HG02610 (cell line): ENCODE data around the gene BTNL8.
A peak's percentile ranks its signal among the peaks of the same experiment; 100 is the strongest.

ENCODE experiments used
- ATAC-seq: cut with Tn5 transposase; IDR thresholded peaks from one replicate; pipeline ENCODE4 v1.9.1; 2021; ENCODE audit warnings: mild to moderate bottlenecking, moderate library complexity; ENCODE audit not compliant: unreplicated experiment

Gene BTNL8, protein sequence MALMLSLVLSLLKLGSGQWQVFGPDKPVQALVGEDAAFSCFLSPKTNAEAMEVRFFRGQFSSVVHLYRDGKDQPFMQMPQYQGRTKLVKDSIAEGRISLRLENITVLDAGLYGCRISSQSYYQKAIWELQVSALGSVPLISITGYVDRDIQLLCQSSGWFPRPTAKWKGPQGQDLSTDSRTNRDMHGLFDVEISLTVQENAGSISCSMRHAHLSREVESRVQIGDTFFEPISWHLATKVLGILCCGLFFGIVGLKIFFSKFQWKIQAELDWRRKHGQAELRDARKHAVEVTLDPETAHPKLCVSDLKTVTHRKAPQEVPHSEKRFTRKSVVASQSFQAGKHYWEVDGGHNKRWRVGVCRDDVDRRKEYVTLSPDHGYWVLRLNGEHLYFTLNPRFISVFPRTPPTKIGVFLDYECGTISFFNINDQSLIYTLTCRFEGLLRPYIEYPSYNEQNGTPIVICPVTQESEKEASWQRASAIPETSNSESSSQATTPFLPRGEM

DNA sequence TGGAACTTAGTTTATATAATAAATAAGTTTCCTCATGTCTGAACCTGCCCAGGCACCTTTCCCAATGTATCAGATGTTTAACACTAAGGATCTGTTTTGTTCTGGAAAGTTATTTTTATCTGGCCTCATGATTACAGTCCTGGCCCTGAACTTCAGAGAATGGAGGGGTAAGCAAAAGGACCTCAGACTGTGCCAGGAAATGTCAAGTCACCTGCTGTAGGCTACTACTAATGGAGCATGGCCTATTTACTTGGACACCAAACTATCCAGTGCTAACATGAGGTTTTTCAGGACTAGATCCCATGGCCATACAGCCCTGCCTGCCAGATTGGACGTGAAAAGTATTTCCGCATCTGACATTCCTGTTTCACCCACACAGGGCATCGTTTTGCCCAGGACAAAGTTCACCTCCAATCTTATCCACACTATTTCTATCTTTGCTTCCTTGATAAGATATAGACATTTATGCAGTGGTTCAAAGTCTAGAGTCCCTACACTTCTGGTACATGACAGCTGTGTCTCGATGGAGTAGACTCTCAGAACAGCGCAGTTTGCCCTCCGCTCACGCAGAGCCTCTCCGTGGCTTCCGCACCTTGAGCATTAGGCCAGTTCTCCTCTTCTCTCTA, at the start of gene BTNL8:
Gene BTNL8, plus strand, starts transcription at position 539 of the 626 bp plus-strand sequence. CDS start 152 bp downstream, outside the sequence.
- no peak for ATAC-seq

DNA sequence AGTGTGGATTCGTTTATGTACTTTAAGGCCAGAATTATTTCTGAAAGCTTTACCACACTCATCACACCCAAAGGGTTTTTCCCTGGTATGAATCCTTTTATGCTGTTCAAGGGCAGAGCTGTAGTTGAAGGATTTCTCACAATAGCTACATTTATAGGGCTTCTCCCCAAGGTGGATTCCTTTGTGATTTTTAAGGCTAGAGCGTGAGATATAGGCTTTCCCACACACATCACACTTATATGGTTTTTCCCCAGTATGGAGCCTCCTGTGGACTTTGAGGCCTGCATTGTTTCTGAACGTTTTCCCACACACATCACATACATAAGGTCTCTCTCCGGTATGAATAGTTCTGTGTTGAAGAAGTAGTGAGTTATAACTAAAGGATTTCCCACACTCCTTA, 49.1 kb upstream of the BTNL8 start:
- no peak for ATAC-seq

DNA sequence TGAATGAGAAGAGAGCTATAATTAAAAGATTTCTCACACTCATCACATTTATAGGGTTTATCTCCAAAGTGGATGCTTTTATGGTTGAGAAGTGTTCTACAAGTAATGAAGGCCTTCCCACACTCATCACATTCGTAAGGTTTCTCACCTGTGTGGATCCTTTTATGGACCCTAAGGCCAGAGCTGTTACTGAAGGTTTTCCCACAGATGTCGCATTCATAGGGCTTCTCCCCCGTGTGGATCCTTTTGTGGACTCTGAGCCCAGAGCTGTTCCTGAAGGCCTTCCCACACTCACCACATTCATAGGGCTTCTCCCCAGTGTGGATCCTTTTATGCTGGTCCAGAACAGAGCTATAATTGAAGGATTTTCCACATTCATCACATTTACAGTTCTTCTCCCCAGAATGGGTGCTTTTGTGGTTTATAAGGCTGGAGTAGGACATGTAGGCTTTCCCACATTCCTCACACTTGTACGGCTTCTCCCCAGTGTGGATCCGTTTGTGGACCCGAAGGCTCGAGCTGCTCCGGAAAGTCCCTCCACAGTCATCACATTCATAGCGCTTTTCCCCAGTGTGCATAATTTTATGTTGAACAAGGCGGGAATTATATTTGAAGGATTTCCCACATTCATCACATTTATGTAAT, 48.4 kb upstream of the BTNL8 start:
- no peak for ATAC-seq

DNA sequence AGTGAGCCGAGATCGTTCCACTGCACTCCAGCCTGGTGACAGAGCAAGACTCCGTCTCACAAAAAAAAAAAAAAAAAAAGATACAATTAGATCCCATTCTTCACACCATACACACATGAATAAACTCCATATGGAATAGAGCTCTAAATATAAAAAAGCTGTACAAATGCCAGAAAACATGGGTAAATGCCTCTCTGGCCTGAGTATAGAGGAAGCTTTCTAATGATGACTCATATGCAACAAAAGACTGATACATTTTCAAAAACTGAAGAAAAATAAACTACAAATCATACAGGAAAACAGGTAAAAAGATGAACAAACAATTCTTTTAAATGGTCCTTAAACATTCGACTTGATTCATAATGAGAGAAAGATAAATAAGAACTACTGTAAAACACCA, 46.5 kb upstream of the BTNL8 start:
- no peak for ATAC-seq

DNA sequence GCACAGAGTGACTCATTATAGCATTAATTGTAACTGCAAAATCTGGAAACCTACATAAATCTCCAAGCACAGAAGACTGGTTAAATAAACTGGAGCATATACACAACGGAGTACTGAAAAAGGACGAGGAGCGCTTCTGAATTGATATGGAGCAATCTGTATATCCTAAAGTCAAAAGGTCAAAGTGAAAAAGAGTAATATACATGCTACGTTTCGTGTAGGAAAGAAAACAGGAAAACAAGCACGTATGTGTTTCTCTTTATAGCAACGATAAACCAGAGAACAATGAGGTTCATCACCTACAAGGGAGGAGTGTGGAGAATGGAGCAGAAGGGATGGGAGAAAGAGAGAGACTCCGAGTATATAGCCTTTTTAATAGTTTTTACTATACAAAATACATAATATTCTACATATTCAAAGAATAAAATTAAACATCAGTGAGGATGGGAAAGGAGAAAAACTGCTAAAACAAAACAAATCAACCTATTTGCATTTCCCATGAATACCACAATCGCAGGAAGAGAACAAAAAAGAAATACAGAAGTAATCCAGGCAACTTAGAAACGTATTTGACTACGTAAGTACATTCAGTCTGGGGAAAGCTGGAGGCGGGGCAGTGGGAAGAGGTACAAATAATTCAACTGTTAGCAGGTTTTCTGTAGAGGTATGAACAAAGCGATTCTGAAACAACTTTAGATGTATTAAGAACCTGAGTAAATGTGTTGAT, 45.7 kb upstream of the BTNL8 start:
- no peak for ATAC-seq

DNA sequence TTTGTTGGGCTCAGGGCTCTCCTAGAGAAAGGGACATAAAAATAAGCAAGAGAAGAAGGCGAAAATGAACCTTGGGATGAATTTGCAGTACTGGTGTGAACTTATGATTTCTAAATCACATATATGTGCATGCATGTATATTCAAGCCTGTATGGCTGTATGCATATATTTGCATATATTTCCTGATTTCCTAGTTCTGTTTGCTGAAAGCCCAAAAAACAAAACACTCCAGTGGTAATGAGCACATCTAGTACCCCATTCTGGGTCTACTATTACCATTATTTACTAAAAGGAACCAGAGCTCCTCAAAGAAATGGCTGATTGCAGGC, 45.1 kb upstream of the BTNL8 start:
- no peak for ATAC-seq

DNA sequence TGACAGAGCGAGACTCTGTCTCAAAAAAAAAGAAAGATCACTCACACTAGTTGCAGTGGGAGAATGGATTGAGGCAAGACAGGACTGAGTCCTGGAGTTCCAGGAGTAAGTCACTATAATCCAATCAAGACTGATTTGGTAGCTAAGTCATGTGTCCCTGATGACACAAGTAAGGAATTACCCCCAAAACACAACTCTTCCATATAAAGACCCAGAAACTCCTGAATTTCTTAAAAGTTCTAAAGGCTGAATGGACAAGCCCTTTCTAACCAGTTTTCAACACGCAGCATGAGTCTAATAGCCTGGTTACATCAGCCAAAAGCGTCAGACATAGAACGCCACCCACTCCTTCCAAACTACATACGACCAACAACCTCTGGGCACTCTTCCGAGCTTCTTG, 40.4 kb upstream of the BTNL8 start:
- no peak for ATAC-seq

DNA sequence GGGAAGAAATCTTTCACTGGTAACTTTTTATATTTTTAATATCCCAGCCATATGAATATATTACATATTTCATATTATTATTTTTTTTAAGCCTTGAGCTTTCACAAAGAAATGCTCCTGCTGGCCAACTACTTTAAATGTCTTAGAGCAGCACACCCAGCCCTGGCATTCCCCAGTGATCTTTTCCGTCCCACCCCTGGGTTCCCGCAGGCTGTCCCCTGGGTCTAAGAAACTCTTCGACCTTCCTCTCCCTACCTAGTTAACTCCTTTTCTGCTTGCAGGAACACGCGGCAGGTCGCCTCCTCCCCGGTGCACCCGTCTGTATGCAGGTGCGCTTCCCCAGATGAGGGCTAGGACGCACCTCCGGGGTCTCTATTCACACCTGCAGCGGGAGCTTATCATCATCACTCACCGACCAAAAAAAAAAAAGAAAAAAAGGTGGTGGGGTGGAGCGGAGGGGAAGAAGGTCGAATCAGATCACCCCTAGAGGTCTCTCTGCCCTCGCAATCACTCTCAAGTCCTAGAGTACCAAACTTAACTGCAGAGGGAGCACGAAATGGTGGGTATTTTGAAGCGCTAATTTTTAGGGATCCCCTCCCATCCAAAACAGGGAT, 38.6 kb upstream of the BTNL8 start:
- peak; percentile 34 for ATAC-seq

DNA sequence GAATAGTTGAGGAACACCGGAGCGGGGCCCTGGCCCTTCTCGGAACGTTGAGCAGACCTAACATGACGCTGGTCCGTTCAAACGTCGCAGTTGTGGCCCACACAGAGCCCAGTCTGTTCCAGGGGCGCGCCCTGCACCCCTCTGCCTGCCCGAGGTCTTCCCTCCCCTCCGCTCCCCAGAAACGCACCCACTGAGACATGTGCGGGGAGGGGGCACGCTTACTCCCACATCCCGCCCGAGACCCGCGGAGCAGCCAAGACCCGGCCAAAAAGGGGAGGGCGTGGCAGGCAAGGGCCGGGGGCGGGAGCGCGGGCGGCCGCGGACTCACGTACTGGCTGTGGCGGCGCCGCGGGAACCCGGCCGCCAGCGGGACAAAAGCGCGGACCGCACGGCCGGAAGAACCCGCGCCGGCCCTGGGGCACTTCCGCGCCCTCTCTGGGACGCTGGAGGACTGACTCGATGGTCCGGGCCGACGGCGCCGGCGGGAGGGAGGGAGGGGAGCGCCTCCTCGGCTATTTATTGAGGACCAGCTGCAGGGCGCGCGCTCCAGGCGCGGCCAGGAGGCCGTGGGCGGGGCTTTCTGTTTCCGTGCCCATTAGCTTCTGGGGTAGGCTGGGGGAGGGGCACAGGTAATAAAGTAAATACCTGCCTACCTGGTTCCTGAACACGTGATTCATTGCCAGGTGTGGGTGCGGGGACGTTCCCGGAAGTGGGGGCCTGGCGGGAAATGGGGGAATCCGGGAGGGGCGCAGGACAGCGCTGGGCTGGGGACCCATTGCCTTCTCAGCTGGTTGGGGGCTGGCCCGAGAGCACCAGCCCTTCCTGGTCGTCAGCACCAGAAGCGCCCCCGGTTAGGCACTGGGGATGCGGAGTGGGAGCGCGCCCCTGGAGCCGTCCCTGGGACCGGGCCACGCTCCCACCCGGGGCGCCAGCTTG, 37.8 kb upstream of the BTNL8 start, which contains the start of gene ZFP62:
Gene ZFP62, minus strand, starts transcription at position 390 of the 936 bp plus-strand sequence. Its CDS starts 57 bp downstream, at position 333.
- ATAC-seq = peak; percentile 90

DNA sequence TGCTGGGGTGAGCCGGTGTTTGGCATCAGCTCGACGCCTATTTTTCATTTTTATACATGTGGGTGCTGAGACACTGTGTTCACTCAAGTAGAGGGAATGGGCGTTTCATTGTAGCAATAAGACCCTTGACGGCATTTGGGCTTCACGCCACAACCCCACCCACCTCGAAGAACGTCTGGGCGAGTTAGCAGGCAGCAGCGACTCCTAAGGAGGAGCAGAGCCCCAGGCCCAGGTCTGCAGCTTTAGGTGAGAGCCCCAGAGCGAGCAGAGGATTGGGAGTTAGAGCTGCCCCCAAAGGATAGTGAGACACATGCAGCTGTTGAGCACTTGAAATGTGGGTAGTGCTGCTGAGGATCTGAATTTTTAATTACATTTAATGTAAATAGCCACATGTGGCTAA, 36.3 kb upstream of the BTNL8 start:
- ATAC-seq = no peak

DNA sequence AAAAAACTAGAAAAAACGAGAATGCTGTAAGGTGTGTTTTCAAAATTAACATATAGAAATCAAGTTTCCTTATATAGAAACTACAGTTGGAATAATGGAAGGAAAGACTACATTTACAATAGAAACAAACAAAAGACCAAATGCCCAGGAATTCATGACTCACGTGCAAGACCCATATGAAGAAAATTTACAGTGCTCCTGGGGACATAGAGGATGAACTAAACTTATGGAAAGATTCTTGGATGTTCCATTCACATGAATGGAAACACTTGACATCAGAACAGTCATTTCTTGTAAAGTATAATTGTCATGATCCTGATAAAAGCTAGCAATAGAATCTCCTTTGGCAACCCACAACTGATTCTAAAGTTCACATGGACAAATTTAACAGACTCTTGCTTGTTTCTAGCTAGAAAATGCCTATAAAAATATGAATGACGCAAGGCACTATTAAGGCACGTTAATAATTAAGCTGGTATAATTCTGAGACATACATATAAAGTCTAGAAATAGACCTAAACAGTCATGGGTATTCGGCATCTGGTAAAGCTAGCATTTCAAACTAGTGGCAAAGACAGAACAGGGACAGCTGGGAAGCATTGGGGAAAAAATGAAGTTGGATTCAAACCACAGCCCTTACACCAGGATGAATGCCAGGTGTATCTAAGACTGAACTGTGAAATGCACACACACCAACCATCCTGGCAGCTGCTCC, 32.8 kb upstream of the BTNL8 start:
- ATAC-seq = no peak

DNA sequence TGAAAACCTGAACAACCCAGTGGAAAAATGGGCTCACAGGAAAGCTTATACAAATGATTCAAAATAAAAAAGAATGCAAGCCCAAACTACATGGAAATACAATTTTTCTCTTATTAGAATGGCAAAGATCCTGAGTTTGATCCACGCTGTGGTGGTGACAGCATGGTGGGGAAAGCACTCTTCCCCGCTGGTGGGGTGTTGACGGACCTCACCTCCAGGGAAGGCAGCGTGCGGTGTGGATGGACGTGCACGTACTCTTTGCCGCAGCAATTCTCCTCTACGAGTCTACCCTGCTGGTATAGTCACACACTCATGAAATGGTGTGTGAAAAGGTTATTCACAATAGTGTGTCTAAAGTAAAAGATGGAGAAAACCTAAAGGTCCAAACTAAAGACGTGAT, 32.0 kb upstream of the BTNL8 start:
- ATAC-seq = no peak

DNA sequence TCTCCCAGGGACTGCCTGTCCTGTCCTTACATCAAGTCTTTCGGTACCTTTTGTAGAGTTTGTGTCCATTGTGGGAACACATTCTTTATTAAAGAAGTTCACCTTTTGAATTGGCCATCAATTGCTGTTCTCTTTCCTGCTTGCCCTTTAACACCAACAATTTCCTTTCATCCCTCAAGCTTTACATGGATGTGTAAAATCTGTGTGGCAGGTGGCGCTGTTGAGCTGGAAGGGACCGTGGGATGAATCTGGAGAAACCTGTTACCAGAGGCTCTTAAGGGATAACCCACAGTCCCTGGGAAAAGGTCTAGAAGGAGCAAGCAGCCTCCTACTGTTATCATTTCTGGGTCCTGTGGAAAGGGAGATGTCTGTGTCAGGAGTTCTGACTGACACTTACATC, 30.0 kb upstream of the BTNL8 start:
- ATAC-seq = no peak

DNA sequence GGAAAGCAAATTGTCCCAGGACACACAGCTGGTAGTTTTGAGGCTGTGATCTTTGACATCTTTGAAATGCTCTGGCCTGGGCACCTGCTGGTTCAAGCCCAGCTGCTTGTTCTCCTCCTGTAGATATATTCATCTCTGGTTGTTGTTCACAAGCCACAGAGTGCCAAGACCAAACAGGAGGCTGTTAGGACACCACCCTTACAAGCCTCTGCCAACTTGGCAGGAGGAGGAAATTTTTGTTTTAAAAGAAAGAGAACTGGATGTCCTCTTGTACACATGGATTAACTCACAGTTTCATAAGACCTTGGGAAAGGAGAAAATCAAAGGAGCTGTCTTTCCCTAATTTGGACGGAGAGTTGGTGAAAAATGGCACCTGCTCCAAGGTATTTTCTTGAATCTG, 29.4 kb upstream of the BTNL8 start:
- ATAC-seq = no peak

DNA sequence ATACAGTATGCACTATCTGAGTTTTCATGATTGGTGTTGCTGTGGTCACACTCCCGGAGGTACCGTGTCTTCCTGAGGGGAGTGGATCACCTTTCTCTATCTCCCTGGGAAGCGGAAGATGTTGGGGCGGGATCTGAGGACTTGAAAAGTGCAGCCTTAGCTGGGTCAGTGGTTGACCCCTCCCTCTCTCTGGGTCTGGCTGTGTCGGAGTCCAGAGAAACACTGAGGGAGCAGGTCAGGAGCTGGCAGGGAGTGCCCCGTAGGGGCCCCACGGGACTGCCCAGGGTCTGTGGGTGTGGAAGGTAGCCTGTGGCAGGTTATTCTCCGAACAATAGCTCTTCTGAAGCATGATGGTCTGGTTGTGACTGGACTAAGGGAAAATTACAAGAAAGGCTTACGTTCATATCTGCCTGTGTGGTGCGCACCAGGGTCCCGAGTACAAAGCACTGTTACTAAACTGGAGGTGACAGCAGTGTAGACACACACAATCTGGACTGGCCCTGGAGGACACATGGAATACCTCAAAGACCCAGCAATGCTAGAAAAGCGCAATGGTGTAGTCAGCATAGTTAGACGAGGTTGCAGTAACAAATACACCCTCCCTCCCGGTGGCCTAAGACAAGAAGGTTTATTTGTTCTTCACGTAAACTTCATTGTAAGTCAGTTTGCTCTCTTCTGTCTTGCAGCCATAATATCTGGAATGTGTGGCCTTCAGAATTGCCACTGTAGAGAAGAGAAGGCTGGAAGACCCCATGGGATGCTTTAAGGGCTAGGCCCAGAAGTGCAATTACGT, 28.5 kb upstream of the BTNL8 start:
- ATAC-seq = no peak

DNA sequence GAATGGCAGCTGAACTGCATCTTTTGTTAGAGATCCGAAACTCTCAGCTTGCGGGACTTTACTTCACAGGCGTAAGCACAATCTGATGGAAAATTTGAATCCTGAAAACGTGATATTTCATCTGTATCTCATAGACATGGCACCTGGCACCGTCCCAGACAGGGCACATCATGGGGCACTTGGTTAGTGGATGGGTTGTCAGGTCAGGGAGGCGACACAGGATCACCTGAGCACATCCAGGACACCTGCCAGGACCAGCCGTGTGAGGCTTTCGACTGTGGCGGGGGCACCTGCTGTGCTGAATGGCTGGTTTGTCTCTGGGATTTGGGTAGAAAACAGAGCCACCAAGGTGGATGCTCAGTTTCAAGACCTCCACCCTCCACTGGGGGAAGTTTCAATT, 26.5 kb upstream of the BTNL8 start:
- ATAC-seq = no peak

DNA sequence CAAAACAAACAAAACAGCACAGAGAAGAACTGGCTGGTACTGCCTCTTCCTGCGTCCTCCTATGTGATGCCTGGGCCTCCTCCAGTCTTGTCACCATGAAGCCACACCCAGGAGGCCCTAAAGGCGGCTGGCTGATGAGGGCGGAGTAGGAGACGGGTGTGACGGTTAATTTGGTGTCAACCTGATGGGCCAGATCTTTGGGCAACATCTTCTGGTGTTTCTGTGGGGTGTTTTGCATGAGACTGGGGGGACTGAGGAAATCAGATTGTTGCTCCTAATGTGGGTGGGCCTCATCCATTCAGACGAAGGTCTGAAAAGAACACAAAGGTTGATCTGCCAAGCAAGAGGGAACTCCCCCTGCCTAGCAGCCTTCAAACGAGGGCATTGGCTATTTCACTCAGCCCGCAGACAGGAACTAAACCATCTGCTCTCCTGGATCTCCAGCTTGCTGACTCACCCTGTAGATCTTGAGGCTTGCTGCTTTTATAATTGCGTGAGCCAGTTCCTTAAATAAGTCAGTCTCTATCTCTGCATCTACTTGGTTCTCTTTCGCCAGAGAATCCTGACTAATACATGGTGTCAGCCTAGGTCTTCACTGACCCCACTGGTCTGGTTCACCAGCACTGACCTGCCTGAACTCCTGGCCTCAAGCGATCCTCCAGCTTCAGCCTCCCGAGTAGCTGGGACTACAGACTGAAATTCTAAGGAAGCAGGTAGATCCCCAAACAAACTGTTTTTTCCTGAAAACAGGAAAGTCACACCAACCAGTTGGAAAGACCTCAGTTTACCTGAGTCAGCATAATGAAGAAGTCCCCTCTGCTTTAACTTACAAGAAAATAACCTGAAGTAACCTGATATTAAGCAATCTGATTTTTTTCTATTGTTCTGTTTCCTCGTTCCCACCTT, 25.1 kb upstream of the BTNL8 start:
- ATAC-seq = no peak
